NB4 (cell line): ENCODE measurements around the gene HHIPL2.
"Not testable (repeated sequence)": the region's sequence is repeated elsewhere in the genome, so short reads cannot be mapped to it uniquely, and the experiment has no call there.

ENCODE experiments used
- DNase-seq: peaks from one replicate; pipeline ENCODE4 v3.0.0; 2010; ENCODE audit warnings: low read depth
- H3K4me3 ChIP-seq: one replicate; pipeline ENCODE4 v1.5.1; 2011; ENCODE audit warnings: mild to moderate bottlenecking, low read depth, low read length, moderate library complexity
- CTCF ChIP-seq: IDR thresholded peaks from one replicate; pipeline ENCODE4 v1.5.1; 2012; ENCODE audit warnings: low read depth, low read length
- MAX ChIP-seq: IDR thresholded peaks from 2 replicates; pipeline ENCODE4 v1.6.1; 2011; ENCODE audit warnings: low read depth, low read length
- MYC ChIP-seq: IDR thresholded peaks from 2 replicates; pipeline ENCODE4 v1.6.1; 2011; ENCODE audit warnings: low read depth, low read length
- POLR2A ChIP-seq: IDR thresholded peaks from 2 replicates; pipeline ENCODE4 v1.6.1; 2011; ENCODE audit warnings: mild to moderate bottlenecking; ENCODE audit not compliant: insufficient read length; ENCODE audit errors: extremely low read depth

Gene HHIPL2

GRCh38 chr1:222525951-222526350, 22.0 kb downstream of the HHIPL2 start:
- peak; percentile 43 for DNase-seq
- H3K4me3 ChIP-seq, result no peak overlapping the region
- TF ChIP-seq CTCF, result no peak
- TF ChIP-seq POLR2A, result no peak
- no peak for TF ChIP-seq MAX
- TF ChIP-seq MYC, result no peak

- TF ChIP-seq CTCF (no peak), MAX (no peak), POLR2A (no peak), MYC (no peak)
- no peak for DNase-seq
- H3K4me3 ChIP-seq, result no peak overlapping the region
These were observed 24.1 kb downstream of the HHIPL2 start for GRCh38 chr1:222523852-222524251.

- peak; percentile 18 for DNase-seq
- TF ChIP-seq POLR2A (no peak), MAX (no peak), MYC (no peak)
- no peak overlapping the region for H3K4me3 ChIP-seq
These were observed 25.6 kb downstream of the HHIPL2 start for GRCh38 chr1:222522105-222522915.

GRCh38 chr1:222521299-222522104, 26.4 kb downstream of the HHIPL2 start:
- DNase-seq, result peak; percentile 23
- TF ChIP-seq MYC, result no peak
- TF ChIP-seq CTCF, result no peak
- no peak for TF ChIP-seq POLR2A
- no peak for TF ChIP-seq MAX
- no peak overlapping the region for H3K4me3 ChIP-seq

- DNase-seq, result peak; percentile 59
- H3K4me3 ChIP-seq, result not testable (repeated sequence)
These were observed 58.4 kb downstream of the HHIPL2 start for GRCh38 chr1:222489496-222489895.

GRCh38 chr1:222487774-222488173, 60.1 kb downstream of the HHIPL2 start:
- DNase-seq, H3K4me3 ChIP-seq: not testable (repeated sequence)

- peak; percentile 78 for DNase-seq
- not testable (repeated sequence) for H3K4me3 ChIP-seq
These were observed 63.9 kb downstream of the HHIPL2 start for GRCh38 chr1:222484005-222484404.

GRCh38 chr1:222479567-222479966, 68.3 kb downstream of the HHIPL2 start:
- H3K4me3 ChIP-seq, result not testable (repeated sequence)
- DNase-seq, result peak; percentile 52

- H3K4me3 ChIP-seq, result not testable (repeated sequence)
- DNase-seq, result peak; percentile 41
These were observed 71.5 kb downstream of the HHIPL2 start for GRCh38 chr1:222476436-222476835.

- not testable (repeated sequence) for H3K4me3 ChIP-seq, DNase-seq
These were observed 74.2 kb downstream of the HHIPL2 start for GRCh38 chr1:222473717-222474116.

- H3K4me3 ChIP-seq, DNase-seq: not testable (repeated sequence)
These were observed 74.9 kb downstream of the HHIPL2 start for GRCh38 chr1:222472776-222473540.
